ENCODE results near the gene NME5.
"Not testable (repeated sequence)": the region's sequence is repeated elsewhere in the genome, so short reads cannot be mapped to it uniquely, and the experiment has no call there.

NME5 gene

DNA sequence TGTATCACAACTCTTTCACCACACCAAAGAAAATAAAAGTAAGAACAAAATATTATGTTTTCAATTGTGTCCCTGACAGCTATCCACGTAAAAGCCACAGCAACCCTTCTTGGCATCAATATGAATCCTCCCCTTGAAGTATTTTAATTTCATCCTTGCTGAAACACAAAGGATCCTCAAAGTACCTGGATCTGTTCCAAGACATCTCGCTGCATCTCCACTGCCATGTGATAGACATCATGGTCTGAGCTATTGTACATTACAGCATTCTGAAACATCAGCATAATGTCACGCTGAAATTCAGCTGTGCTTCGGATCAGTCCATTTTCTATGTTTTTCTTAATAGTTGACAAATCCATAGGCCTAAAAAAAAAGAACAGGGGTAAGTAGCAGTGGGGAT is 21.5 kb upstream of the NME5 start:
- Histone ChIP-seq H3K27me3 (ENCODE audit: low read length) (no peaks in the 10 kb centered on the region), H3K79me2 (ENCODE audit: insufficient read depth, low read length) (no peaks in the 10 kb centered on the region), H3K9me2 (replicated peaks; ENCODE audit: insufficient read depth, low read length) (no peaks in the 10 kb centered on the region), H2AFZ (ENCODE audit: low read depth, low read length, severe bottlenecking) (no peak overlapping the region), H3F3A (ENCODE audit: insufficient read depth) (no peaks in the 10 kb centered on the region), H3K4me3 (ENCODE audit: insufficient read depth, low read length, poor library complexity, severe bottlenecking) (no peak overlapping the region), H4K20me1 (ENCODE audit: low read depth, low read length) (no peaks in the 10 kb centered on the region), H3K36me3 (ENCODE audit: low read length) (peaks cover 9% of the 10 kb centered on the region; the same call in 1 of the 2 replicates), H3K9me3 (ENCODE audit: insufficient read depth, low read length) (no peaks in the 10 kb centered on the region), H3K4me2 (ENCODE audit: low read depth, low read length, poor library complexity, severe bottlenecking) (no peak overlapping the region), H3K27ac (ENCODE audit: low read depth, low read length) (no peak overlapping the region), H3K9ac (ENCODE audit: low read length) (no peak overlapping the region)
- TF ChIP-seq EZH2phosphoT487 (conservative IDR thresholded peaks at IDR 0.05; ENCODE audit: low read length) = no peak
- TF ChIP-seq, protein P1, sequence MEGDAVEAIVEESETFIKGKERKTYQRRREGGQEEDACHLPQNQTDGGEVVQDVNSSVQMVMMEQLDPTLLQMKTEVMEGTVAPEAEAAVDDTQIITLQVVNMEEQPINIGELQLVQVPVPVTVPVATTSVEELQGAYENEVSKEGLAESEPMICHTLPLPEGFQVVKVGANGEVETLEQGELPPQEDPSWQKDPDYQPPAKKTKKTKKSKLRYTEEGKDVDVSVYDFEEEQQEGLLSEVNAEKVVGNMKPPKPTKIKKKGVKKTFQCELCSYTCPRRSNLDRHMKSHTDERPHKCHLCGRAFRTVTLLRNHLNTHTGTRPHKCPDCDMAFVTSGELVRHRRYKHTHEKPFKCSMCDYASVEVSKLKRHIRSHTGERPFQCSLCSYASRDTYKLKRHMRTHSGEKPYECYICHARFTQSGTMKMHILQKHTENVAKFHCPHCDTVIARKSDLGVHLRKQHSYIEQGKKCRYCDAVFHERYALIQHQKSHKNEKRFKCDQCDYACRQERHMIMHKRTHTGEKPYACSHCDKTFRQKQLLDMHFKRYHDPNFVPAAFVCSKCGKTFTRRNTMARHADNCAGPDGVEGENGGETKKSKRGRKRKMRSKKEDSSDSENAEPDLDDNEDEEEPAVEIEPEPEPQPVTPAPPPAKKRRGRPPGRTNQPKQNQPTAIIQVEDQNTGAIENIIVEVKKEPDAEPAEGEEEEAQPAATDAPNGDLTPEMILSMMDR (IDR thresholded peaks at IDR 0.05; ENCODE audit: insufficient read depth, low read length, poor library complexity, severe bottlenecking) = no peak

- TF ChIP-seq, protein P1 (IDR thresholded peaks at IDR 0.05; ENCODE audit: insufficient read depth, low read length, poor library complexity, severe bottlenecking) = no peak
- no peak for TF ChIP-seq EZH2phosphoT487 (conservative IDR thresholded peaks at IDR 0.05; ENCODE audit: low read length)
- no peak overlapping the region for H2AFZ ChIP-seq (ENCODE audit: low read depth, low read length, severe bottlenecking)
- H3K27ac ChIP-seq (ENCODE audit: low read depth, low read length) = no peak overlapping the region
- H3K9me3 ChIP-seq (ENCODE audit: insufficient read depth, low read length) = no peaks in the 10 kb centered on the region
- H3F3A ChIP-seq (ENCODE audit: insufficient read depth) = no peaks in the 10 kb centered on the region
- no peak overlapping the region for H3K4me3 ChIP-seq (ENCODE audit: insufficient read depth, low read length, poor library complexity, severe bottlenecking)
- H3K27me3 ChIP-seq (ENCODE audit: low read length) = no peaks in the 10 kb centered on the region
- H4K20me1 ChIP-seq (ENCODE audit: low read depth, low read length) = no peaks in the 10 kb centered on the region
- H3K4me2 ChIP-seq (ENCODE audit: low read depth, low read length, poor library complexity, severe bottlenecking) = no peak overlapping the region
- no peaks in the 10 kb centered on the region for H3K79me2 ChIP-seq (ENCODE audit: insufficient read depth, low read length)
- no peaks in the 10 kb centered on the region for H3K9me2 ChIP-seq (replicated peaks; ENCODE audit: insufficient read depth, low read length)
- H3K36me3 ChIP-seq (ENCODE audit: low read length) = peaks cover 9% of the 10 kb centered on the region; the same call in 1 of the 2 replicates
- H3K9ac ChIP-seq (ENCODE audit: low read length) = no peak overlapping the region
These were observed 20.4 kb upstream of the NME5 start for GRCh38 chr5:138159666-138160065.

- H3K4me2 ChIP-seq (ENCODE audit: low read depth, low read length, poor library complexity, severe bottlenecking) = no peak overlapping the region
- H3K79me2 ChIP-seq (ENCODE audit: insufficient read depth, low read length) = no peaks in the 10 kb centered on the region
- peaks cover 9% of the 10 kb centered on the region; the same call in 1 of the 2 replicates for H3K36me3 ChIP-seq (ENCODE audit: low read length)
- no peaks in the 10 kb centered on the region for H4K20me1 ChIP-seq (ENCODE audit: low read depth, low read length)
- no peak overlapping the region for H3K9ac ChIP-seq (ENCODE audit: low read length)
- no peaks in the 10 kb centered on the region for H3F3A ChIP-seq (ENCODE audit: insufficient read depth)
- no peak overlapping the region for H2AFZ ChIP-seq (ENCODE audit: low read depth, low read length, severe bottlenecking)
- H3K9me2 ChIP-seq (replicated peaks; ENCODE audit: insufficient read depth, low read length) = no peaks in the 10 kb centered on the region
- no peaks in the 10 kb centered on the region for H3K9me3 ChIP-seq (ENCODE audit: insufficient read depth, low read length)
- H3K27me3 ChIP-seq (ENCODE audit: low read length) = no peaks in the 10 kb centered on the region
- no peak overlapping the region for H3K4me3 ChIP-seq (ENCODE audit: insufficient read depth, low read length, poor library complexity, severe bottlenecking)
- H3K27ac ChIP-seq (ENCODE audit: low read depth, low read length) = no peak overlapping the region
- TF ChIP-seq, protein P1 (IDR thresholded peaks at IDR 0.05; ENCODE audit: insufficient read depth, low read length, poor library complexity, severe bottlenecking) = no peak
- TF ChIP-seq EZH2phosphoT487 (conservative IDR thresholded peaks at IDR 0.05; ENCODE audit: low read length) = no peak
These were observed 18.4 kb upstream of the NME5 start for GRCh38 chr5:138157626-138158025.

GRCh38 chr5:138155977-138156376 is 16.7 kb upstream of the NME5 start:
- not testable (repeated sequence) for H3K9me2 ChIP-seq (replicated peaks; ENCODE audit: insufficient read depth, low read length); H3F3A ChIP-seq (ENCODE audit: insufficient read depth); H3K79me2 ChIP-seq (ENCODE audit: insufficient read depth, low read length)

More at GRCh38 chr5:138155977-138156376, 16.7 kb upstream of the NME5 start:
- not testable (repeated sequence) for H3K36me3 ChIP-seq (ENCODE audit: low read length); H4K20me1 ChIP-seq (ENCODE audit: low read depth, low read length); H2AFZ ChIP-seq (ENCODE audit: low read depth, low read length, severe bottlenecking); H3K9me3 ChIP-seq (ENCODE audit: insufficient read depth, low read length); H3K27ac ChIP-seq (ENCODE audit: low read depth, low read length); H3K9ac ChIP-seq (ENCODE audit: low read length); H3K4me3 ChIP-seq (ENCODE audit: insufficient read depth, low read length, poor library complexity, severe bottlenecking); H3K4me2 ChIP-seq (ENCODE audit: low read depth, low read length, poor library complexity, severe bottlenecking); H3K27me3 ChIP-seq (ENCODE audit: low read length)

Data from SU-DHL-6 (cell line).